ENCODE measurements around the gene ATG16L1.

DNA sequence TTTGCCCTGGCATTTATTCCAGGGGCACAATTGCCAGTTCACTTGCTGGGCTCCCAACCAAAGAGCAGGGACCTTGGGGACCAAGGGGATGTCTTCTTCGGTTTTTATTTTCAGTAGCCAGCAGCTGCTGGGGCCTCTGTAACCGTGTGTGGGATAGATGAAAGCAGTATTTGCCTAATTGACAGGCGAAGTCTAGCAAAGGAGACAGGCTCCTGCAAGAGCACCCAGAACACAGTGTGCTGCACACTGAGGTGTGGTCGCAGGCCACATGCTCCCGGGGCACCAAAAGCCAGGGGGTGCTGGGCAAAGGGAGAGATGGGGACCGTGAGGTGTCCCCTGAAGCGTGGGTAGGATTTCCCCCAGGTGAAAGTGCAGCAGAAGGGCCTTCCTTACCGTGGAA lies 61.4 kb downstream of the ATG16L1 start:
- TF ChIP-seq, protein P1, sequence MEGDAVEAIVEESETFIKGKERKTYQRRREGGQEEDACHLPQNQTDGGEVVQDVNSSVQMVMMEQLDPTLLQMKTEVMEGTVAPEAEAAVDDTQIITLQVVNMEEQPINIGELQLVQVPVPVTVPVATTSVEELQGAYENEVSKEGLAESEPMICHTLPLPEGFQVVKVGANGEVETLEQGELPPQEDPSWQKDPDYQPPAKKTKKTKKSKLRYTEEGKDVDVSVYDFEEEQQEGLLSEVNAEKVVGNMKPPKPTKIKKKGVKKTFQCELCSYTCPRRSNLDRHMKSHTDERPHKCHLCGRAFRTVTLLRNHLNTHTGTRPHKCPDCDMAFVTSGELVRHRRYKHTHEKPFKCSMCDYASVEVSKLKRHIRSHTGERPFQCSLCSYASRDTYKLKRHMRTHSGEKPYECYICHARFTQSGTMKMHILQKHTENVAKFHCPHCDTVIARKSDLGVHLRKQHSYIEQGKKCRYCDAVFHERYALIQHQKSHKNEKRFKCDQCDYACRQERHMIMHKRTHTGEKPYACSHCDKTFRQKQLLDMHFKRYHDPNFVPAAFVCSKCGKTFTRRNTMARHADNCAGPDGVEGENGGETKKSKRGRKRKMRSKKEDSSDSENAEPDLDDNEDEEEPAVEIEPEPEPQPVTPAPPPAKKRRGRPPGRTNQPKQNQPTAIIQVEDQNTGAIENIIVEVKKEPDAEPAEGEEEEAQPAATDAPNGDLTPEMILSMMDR (IDR thresholded peaks at IDR 0.05 in 4 of 5, conservative IDR thresholded peaks at IDR 0.05 in 1 of 5), result no peak
- TF ChIP-seq POLR2A (IDR thresholded peaks at IDR 0.05), result no peak

Data from gastrocnemius medialis (tissue), 4 donors.